Right renal pelvis (tissue), 4 donors: ENCODE results near the gene KIFC3. TPM values are rescaled to one million over a fixed set of nuclear protein-coding genes. Genes with fewer than 3 reads are reported as not detected.
"Not testable (repeated sequence)": the region's sequence is repeated elsewhere in the genome, so short reads cannot be mapped to it uniquely, and the experiment has no call there.

Experiments
- DNase-seq, 4 donors: peaks; one replicate each; pipeline ENCODE4 v3.0.0-alpha.2; 2013; ENCODE audit warnings: low read depth in 4 of 4, low spot score in 3 of 4, missing footprints in 1 of 4
- polyA plus RNA-seq, 4 donors: library from polyadenylated mRNA; unstranded; fragments of 120-200 nt; gene quantifications; one replicate each; pipeline ENCODE4 v1.2.1, GENCODE V29; 2013; ENCODE audit not compliant: insufficient read length in 4 of 4

Gene KIFC3
- polyA plus RNA-seq, 4 donors = 48.6 to 67.8 (median 50.9) TPM

DNA sequence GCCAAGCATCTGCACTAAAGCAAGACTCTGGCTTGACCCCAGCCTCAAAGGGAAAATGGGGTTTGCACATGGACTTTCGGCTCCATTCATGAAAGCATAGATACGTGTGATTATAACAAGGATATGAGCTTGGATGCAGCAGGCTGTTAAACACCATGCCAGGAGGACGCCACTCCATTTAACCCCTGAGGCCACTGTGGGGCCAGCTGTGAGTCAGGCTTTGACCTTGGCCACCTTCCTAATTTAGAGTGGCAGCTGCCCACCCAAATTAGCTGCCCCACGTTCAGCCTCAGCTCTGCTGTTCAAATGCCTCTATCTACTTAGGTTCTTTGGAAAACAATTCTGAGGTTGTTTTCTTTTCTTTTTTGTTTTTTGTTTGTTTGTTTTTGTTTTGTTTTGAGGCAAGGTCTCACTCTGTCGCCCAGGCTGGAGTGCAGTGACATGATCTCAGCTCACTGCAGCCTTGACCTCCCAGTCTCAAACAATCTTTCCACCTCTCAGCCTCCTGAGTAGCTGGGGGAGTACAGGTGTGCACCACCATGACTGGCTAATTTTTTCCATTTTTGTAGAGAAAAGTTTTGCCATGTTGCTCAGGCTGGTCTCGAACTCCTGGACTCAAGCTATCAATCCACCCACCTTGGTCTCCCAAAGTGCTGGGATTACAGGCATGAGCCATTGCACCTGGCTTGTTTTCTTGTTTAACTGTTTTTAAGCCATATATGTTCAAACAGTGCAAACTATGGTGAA lies 23.2 kb upstream of the KIFC3 start:
- no peak for DNase-seq

DNA sequence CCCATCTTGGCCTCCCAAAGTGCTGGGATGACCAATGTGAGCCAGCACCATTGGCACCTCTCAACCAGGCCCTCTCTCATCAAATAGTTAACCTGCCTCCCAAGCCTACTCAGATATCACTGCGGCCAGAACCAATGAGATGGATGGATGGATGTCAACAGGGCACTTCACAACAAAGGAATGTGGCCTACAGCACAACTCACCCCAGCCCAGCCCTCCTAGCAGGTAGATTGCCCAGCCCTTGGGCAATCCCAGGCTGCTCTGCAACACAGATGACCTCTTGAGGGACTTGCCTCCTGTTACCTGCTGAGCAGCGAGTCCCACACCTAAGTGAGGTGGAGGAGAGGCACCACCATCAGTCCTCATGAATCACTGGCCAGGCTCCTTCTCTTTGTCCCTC lies 22.6 kb upstream of the KIFC3 start:
- DNase-seq = no peak

DNA sequence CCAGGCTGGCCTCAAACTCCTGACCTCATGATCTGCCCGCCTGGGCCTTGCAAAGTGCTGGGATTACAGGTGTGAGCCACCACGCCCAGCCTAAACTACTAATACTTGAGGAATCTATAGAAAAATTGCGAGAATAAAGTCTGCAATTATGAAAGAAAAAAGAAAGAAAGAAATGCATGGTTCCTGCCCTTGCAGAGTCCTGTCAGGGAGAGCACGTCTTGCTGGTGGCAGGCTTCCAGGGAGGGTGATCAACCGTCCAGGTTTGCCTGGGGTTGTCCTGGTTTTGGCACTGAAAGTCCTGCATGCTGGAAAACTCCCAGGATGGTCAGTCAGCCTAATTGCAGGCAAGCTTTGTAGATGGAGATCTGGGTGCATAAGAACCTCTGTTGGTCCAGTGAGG lies 21.5 kb upstream of the KIFC3 start:
- no peak for DNase-seq

DNA sequence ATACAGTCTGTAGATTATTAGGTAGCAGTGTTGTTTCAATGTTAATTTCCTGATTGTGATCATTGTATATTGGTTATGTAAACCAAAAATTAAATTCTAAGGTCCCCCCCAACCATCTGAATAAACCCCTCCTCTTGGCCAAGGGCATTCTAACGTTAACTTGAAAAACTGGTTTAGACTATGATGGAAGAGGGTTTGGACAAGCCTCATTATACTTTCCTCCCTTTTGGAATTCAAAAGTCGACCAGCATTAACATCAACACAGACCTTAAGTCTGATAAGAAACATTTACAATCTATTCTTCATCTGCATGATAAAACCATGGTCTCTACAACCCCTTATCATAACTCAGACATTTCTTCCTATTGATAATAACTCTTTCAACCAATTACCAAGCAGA lies 20.6 kb upstream of the KIFC3 start:
- no peak for DNase-seq

DNA sequence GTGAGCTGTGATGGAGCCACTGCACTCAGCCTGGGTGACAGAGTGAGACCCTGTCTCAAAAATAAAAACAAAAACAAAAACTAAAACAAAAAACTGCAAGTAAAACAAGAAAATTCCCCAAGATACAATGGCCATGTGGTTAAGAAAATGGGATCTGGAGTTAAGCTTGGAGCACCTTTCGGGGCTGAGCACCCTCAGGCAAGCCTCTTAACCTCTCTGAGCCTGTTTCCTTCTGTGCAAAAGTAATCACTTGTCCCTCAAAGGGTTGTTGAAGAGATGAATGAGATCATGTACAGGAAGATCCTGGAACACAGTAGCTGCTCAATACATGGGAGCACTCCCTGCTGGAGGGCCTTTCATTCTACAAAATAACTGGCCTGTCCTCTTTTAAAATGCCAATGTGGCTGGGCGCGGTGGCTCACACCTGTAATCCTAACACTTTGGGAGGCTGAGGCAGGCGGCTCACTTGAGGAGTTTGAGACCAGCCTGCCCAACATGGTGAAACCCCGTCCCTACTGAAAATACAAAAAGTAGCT lies 19.8 kb upstream of the KIFC3 start:
- no peak for DNase-seq

DNA sequence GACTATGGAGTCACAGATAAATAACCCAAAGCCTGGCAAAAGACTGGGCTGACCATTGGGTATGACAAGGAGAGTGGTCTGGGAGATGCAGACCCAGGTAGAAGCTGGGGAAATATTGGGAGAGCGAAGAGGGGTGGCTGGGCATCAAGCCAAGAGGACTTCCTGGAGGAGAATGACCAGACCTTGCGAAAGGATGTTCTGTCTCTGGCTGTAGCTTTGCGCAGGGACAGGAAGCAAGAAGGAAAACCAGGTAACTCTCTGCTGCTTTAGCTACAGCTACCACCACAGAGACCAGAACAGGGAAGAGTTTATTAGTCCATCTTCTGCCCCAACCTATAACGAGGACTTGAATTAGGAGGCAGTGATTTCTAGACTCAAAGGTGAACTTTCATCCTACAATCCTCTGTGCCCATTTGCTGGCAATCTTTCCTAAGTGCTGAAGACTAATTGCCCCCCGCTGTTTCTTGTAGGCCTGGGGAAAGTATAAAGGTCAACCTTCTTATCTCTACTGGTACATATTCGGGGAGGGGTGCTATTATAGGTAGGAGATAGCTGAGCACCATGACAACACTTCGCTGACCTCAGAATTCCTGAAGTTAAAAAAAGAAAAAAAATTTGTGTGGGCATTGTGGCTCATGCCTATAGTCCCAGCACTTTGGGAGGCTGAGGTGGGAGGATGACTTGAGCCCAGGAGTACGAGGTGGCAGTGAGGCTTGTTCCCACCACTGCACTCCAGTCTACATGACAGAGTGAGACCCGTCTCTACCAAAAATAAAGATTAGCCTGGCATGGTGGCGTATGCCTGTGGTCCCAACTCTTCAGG lies 19.1 kb upstream of the KIFC3 start:
- no peak for DNase-seq

DNA sequence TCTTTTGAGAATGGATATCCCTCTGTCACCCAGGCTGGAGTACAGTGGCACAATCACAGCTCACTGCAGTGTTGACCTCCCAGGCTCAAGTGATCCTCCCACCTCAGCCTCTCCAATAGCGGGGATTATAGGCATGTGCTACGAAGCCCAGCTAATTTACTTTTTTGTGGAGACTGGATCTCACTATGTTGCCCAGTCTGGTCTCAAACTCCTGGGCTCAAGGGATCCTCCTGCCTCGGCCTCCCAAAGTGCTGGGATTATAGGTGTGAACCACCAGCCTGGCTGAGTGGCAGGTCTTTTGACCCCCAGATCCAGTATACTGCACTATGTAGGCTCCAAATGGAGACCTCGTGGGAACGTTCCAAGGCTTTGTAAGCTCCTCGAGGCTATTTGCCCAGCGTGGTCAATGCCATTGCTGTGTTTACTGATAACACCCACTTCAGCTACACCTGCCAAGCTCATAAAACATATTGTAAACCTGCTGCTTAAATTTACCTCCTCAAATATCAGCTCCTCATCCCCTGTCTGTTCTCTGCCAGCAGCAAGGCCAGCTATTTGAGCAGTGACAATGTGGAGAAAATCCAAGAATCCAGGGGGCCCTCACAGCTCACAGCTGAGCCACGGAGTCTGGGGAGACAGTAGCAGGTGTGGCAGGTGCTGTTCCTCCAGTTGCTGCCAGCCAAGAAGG lies 16.2 kb upstream of the KIFC3 start:
- DNase-seq = no peak

DNA sequence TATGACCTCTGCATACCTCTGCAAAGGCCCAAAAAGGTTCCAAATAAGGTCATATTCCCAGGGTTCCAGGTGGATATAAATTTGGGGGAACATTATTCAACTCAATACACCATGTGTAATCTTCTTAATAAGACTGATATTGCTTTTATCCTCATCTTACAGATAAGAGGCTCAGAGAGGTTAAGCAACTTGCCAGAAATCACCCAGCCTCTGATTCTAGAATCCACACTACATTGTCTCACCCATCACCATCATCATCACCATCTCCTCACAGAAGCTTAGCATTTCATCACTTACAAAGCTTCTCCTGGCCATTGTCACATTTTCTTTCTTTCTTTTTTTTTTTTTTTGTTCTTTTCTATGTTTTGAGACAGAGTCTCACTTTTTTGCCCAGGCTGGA lies 15.4 kb upstream of the KIFC3 start:
- DNase-seq = no peak

DNA sequence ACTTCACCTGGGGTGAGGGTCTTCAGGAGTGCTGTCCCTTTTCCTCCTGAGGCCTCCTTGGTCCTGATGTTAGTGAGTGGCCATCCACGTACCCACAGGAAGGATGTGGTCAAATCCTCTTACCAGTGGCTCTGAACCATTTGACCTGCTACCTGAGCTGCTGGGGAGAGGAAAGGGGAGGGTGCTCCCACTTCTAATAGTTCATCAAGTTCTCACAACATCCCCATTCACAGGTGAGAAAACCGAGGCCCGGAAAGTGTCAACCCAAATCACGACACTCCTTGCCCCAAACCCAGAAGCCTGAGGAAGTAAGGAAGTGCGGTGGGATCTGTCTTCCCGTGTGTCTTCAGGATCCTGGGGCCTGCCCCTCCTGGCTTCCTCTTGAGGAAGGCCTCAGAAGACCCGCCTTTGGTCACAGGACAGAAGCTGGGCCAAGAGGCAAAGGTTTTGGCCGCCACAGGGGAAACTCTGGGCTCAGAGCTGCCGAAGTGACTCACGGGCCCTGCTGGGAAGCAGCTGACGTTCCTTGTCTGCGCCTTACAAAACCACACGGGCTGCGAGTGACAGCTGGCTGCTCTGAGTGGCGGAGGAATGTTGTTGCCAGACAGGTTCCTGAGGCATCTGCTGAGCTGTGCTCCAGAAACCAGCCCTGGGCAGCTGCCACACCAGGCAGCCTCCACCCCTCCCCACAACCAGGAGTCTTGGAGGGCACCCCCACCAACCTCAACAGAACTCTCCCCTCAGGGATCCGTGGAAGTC lies 13.9 kb upstream of the KIFC3 start:
- DNase-seq = no peak

DNA sequence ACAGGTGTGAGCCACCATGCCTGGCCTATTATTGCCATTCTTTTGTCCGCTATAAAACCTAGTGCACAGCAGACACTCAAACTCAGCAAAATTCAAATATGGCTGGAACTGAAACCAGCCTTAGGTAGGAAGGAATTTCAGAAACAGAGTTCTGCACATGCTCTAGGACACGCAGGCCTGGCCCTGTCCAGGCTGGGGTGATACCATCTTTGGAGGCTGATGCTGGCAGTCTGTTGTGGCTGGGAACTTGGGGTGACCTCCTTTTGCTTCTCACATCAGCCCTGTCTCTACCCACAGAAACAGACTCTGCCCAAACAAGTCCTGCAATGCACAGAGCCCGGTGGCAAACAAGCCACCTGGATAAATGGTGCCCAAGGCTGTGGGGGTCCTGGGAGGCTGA lies 12.6 kb upstream of the KIFC3 start:
- no peak for DNase-seq

DNA sequence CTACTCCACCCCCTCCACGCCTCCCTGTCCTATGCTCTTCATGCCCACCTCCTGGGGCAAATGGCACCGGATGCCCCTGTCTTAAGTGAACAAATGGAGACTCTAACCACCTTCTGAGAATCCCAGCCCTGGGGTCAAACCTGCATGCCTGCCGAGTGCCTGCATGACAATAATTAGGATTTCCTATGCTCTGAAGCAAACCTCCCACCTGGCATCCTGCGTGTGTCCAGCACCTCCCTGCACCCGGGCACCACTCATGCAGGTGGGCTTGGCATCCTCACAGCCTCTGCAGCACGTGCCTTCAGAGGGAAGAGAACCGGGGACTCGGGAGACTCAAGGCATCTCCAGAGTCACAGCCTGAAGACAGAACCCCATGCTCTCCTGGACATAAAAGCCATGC lies 11.2 kb upstream of the KIFC3 start:
- no peak for DNase-seq

DNA sequence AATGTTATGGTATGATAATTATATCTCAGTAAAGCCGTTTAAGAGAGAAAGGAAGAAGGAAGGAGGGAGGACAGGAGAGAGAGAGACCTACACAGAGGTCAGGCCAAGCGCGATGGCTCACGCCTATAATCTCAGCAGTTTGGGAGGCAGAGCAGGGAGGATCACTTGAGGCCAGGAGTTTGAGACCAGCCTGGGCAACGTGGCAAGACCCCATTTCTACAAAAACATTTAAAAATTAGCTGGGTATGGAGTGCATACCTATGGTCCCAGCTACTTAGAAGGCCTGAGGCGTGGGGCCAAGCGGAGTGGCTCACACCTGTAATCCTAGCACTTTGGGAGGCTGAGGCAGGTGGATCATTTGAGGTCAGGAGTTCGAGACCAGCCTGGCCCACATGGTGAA lies 9.0 kb upstream of the KIFC3 start:
- not testable (repeated sequence) for DNase-seq

DNA sequence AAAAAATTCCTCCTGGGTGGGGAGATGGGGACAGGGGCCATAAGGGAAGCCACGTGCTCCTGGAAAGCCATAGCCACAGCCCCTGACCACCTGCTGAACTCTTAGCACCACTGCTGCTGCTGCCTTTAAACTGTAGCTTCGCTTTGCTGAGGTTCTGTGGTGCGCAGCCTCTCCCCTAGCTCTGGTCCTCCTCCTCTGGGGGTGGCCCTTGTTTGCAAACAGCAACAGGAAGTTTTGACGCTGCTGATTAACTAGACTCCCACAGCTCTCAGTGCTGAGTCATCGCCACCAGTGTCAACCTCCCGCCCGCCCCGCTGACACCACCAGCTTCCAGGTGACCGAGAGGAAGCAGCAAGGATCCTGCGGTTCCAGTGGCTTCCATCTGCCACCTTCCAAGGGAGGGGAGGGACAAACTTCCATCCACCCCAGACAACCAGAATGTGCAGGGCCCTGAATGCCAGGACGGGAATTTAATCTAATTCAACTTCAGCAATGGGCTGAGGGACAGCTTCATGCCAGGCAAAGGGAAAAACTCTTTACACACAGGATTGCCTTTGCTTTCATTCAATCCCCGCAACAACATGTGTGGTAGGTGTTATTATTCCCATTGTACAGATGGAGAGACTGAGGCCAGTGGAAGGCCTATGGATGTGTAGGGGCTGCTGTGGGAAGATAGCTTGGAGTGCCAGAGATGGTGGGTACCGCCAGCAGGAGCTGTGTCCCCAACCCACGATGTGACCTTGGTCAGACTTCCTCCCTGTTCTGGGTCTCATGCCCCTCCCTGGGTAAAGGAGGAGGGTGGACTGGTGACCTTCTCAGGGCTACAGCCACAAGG lies 8.1 kb upstream of the KIFC3 start:
- DNase-seq = peak in 1 of 4 donors; percentile 65

DNA sequence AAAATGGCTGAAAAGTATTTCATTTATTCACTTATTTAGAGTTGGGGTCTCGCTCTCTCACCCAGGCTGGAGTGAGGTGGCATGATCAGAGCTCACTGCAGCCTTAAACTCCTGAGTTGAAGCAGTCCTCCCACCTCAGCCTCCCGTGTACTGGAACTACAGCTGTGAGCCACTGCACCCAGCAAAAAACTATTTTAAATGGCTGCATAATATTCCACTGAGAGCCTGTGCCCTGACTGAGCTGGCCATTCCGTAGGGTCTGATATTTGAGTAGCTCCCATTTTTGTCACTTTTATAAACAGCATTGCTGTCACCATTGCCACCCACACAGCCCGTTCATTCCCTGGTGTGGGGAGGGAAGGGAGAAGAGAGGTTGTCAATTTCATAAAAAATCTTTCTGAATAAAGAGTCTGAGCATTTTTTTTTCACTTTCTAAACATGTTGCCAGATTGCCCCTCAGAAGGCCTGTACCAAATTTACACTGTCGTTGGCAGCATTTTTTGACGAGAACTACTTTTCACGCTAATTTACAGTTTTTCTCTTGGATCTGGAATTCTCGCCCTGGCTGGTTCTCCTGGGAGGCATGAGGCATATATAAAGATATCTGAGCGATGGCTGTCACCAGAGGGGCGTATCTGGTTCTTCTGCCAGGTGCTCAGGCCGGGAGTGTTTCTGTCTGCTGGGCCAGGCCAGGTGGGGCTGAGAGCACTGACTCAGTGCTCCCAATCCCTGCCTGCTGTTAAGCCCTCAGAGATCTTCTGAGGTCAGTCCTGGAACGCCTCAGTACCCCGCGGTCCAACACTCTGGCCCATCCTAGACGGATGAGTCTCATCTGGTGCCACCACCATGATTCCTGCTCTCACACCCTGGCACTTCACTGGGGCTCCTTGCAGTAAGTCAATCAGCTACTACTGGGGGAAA lies 7.2 kb upstream of the KIFC3 start:
- DNase-seq = no peak

DNA sequence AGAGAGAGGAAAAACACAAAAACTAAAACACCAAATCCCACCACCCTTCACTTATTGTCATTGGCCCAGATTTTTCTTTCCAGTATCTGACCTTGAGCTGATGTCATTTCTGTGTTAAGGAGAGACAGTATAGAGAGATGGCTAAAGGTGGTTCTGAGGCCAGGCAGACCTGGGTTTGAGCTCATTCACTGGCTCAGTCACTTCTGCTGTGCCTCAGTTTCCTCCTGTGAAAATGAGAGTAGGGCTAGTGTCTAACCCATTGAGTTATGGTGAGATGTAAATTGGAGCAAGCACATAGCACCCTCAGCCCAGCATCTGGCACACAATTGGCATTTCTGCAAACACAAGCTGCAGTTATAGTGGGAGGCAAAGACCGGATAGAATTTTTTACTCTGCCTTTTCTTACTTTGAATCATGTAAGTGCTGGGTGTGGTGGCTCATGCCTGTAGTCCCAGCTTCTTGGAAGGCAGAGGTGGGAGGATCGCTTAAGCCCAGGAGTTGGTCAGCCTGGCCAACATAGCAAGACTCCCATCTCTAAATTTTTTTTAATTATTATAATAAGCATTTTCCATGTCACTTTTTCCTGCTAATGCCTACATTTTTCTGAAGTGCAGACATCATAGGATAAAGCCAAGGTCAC lies 6.4 kb upstream of the KIFC3 start:
- DNase-seq = no peak

DNA sequence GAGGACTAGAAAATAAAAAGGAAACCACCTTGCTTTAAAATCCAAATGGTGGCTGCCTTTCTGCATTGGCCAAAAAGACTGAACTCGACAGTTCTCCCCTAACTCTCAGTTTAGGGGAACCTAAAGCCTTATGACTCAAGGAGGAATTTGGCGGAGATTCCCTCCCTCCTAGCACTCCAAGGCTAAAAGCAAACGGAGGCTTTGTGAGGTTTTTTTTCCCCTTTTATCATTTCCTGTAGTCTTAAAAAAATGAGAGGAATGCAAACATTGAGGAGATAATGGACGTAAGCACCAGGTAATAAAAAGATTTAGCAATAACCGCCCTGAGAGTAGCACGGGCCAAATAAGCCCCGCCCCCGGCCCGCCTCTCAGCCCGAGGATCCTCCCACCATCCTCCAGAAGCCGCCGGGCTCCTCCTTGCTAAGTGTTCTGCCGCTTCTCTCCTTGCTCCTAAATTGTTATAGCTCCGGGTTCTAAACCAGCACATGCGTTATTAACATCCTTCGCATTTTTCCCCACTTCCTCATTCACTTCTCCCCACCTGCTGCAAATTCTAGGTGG lies 5.8 kb upstream of the KIFC3 start:
- no peak for DNase-seq

DNA sequence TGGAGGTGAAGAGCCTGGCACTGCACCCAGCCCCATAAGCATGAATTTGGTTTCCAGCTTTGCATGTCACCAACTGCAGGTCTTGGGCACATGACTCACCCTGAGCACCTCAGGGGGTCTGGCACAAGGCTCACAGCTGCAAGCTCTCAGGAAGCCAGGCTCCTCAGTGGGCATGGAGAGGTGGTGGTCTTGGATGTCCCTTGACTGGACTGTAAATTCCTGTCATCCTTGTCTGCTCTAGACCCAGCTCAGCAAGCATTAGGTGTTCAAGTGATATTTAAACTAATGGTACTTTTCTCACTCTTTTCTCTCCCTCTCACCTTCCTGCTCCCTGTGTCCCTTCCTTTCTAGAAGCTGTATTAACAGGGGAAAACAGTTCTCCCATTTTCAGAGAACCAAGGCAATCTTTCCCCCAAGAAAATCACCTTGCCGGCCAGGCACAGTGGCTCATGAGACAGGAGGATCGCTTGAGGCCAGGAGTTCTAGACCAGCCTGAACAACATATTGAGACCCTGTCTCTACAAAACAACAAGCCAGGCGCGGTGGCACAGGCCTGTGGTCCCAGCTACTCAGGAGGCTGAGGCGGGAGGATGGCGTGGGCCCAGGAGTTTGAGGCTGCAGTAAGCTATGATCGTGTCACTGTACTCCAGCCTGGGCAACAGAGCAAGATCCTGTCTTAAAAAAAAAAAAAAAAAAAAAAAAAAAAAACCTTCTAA lies 5.1 kb upstream of the KIFC3 start:
- DNase-seq = no peak
